Measurements from ENCODE around the gene UBE2H. TPM values are rescaled to one million over a fixed set of nuclear protein-coding genes. Genes with fewer than 3 reads are reported as not detected.

Gene UBE2H
- total and polyA plus RNA-seq, 2 donors from 2014 or later = 40.6 to 107 TPM

DNA sequence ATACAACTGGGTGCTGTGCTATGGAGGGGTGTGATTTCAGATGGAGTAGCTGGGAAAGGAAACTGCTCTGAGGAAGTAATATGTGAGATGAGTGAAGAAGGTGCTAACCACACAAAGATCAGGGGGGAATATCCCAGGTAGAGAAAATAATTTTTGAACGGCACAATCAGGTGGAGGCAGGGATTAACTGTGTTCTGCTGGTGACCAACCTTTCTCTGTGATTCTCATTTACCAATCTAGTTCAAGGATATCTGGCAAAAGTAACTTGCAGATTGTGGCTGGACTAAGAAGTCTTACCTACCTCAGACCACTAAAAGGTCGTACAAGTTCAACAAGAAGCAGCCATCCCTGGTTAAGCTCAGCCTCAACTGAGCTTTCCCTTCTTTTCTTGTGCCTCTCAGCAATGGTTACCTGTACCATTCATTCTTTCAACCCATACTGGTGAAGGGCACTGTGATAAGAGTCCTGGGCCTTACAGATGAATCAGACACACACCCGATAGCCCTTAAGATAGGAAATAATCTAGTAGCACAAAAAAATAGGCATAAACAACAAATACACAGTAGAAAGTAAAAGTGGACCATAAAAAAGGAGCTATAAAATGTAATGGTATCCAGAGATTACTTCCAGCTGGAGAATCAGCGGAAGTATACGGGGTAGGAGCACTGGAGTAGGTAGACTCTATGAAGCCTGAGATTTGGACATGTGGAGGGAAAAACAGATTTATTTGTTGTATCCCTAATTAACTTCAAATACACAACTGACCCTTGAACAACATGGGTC lies 96.6 kb downstream of the UBE2H start:
- intact Hi-C loops (cut with DNase I) = no loop called here
- Histone ChIP-seq H3K9ac (ENCODE audit: low read length in 3 of 3) (no peak overlapping the region), H3K9me3 (ENCODE audit: control insufficient read depth in 2 of 3, insufficient read depth in 1 of 3, low read length in 3 of 3) (no peaks in the 10 kb centered on the region), H3K4me3 (ENCODE audit: low read length in 3 of 3) (no peak overlapping the region), H3K27me3 (ENCODE audit: control insufficient read depth, insufficient read depth, low read length) (no peaks in the 10 kb centered on the region), H3K4me1 (ENCODE audit: control insufficient read depth in 2 of 3, insufficient read depth in 2 of 3, low read depth in 1 of 3, low read length in 3 of 3) (peaks cover 4 to 30% (median 12%) of the 10 kb centered on the region in 3 donors), H3K27ac (ENCODE audit: low read depth in 2 of 2, low read length in 2 of 2) (no peak overlapping the region), H3K36me3 (ENCODE audit: control insufficient read depth in 2 of 3, insufficient read depth in 3 of 3, low read length in 3 of 3) (no peaks in the 10 kb centered on the region)
- DNase-seq (no peak), FAIRE-seq (no peak)
- TF ChIP-seq, protein P1, sequence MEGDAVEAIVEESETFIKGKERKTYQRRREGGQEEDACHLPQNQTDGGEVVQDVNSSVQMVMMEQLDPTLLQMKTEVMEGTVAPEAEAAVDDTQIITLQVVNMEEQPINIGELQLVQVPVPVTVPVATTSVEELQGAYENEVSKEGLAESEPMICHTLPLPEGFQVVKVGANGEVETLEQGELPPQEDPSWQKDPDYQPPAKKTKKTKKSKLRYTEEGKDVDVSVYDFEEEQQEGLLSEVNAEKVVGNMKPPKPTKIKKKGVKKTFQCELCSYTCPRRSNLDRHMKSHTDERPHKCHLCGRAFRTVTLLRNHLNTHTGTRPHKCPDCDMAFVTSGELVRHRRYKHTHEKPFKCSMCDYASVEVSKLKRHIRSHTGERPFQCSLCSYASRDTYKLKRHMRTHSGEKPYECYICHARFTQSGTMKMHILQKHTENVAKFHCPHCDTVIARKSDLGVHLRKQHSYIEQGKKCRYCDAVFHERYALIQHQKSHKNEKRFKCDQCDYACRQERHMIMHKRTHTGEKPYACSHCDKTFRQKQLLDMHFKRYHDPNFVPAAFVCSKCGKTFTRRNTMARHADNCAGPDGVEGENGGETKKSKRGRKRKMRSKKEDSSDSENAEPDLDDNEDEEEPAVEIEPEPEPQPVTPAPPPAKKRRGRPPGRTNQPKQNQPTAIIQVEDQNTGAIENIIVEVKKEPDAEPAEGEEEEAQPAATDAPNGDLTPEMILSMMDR (IDR thresholded peaks at IDR 0.05; ENCODE audit: borderline replicate concordance, extremely low read depth, insufficient read depth) = no peak

DNA sequence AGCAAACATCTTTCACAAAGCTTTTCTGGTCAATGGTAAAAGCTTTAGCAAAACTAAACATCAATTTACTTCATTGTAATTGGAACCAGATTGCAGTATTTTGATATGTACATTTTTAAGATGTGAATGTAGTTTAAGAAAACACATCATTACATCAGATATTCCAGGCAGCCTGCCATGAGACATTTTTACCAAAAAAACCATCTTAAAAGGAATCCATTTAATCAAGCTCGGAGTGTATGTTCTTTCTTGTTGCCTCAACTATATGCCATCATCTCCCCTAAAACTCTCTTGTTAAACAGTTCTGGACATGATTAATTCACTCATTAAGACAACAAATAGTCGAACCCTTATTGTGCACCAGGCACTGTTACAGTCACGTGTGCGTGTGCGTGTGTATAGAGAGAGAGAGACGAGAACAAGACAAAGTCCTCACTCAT lies 97.5 kb downstream of the UBE2H start:
- Histone ChIP-seq H3K4me1 (ENCODE audit: control insufficient read depth in 2 of 3, insufficient read depth in 2 of 3, low read depth in 1 of 3, low read length in 3 of 3) (peaks cover 4 to 22% (median 12%) of the 10 kb centered on the region in 3 donors), H3K9me3 (ENCODE audit: control insufficient read depth in 2 of 3, insufficient read depth in 1 of 3, low read length in 3 of 3) (no peaks in the 10 kb centered on the region), H3K4me3 (ENCODE audit: low read length in 3 of 3) (no peak overlapping the region), H3K9ac (ENCODE audit: low read length in 3 of 3) (no peak overlapping the region), H3K27ac (ENCODE audit: low read depth in 2 of 2, low read length in 2 of 2) (no peak overlapping the region), H3K27me3 (ENCODE audit: control insufficient read depth, insufficient read depth, low read length) (no peaks in the 10 kb centered on the region), H3K36me3 (ENCODE audit: control insufficient read depth in 2 of 3, insufficient read depth in 3 of 3, low read length in 3 of 3) (no peaks in the 10 kb centered on the region)
- FAIRE-seq (no peak), DNase-seq (no peak)
- TF ChIP-seq, protein P1 (IDR thresholded peaks at IDR 0.05; ENCODE audit: borderline replicate concordance, extremely low read depth, insufficient read depth) = no peak
- intact Hi-C loops (cut with DNase I) = no loop called here

DNA sequence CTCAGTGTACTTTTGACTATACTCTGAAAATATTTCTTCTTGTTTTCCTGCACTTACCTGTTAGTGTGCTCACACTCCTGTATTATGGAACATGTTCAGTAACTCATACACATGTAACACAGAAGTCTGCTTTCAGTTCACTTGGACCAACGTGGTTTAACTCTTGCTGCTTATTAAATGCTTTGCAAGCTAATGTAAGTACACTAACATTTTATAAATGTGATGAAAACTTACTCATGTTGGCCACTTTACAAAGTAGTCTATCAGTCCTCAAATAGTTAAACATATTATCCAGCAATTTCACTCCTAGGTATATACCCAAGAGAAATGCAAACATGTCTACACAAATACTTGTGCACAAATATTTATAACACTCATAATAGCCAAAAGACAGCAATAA lies 98.4 kb downstream of the UBE2H start:
- H3K4me1 ChIP-seq (ENCODE audit: control insufficient read depth in 2 of 3, insufficient read depth in 2 of 3, low read depth in 1 of 3, low read length in 3 of 3) = peaks cover 4 to 20% (median 12%) of the 10 kb centered on the region in 3 donors
- no peaks in the 10 kb centered on the region for H3K36me3 ChIP-seq (ENCODE audit: control insufficient read depth in 2 of 3, insufficient read depth in 3 of 3, low read length in 3 of 3)
- no peaks in the 10 kb centered on the region for H3K27me3 ChIP-seq (ENCODE audit: control insufficient read depth, insufficient read depth, low read length)
- FAIRE-seq (no peak), DNase-seq (no peak)
- H3K9me3 ChIP-seq (ENCODE audit: control insufficient read depth in 2 of 3, insufficient read depth in 1 of 3, low read length in 3 of 3) = no peaks in the 10 kb centered on the region
- TF ChIP-seq, protein P1 (IDR thresholded peaks at IDR 0.05; ENCODE audit: borderline replicate concordance, extremely low read depth, insufficient read depth) = no peak
- intact Hi-C loops (cut with DNase I) = no loop called here
- no peak overlapping the region for H3K4me3 ChIP-seq (ENCODE audit: low read length in 3 of 3)
- H3K27ac ChIP-seq (ENCODE audit: low read depth in 2 of 2, low read length in 2 of 2) = peak overlapping the region; percentile 36 to 51
- H3K9ac ChIP-seq (ENCODE audit: low read length in 3 of 3) = no peak overlapping the region
